Transverse colon (tissue), 4 donors: ENCODE results near the gene SGCG.

ENCODE experiments used
- POLR2AphosphoS5 ChIP-seq, 3 donors: sonication (generic); formaldehyde crosslinking; IDR thresholded peaks; one replicate each; pipeline ENCODE4 v1.6.1; 2016; ENCODE audit warnings: antibody characterized with exemption in 3 of 3
- TF ChIP-seq, protein P1 (sequence below), 5 experiments: fragments of 200-600 bp in 3 of 5; fragments of 450-650 bp in 2 of 5; sonication (generic) in 3 of 5; IDR thresholded peaks; 1 replicate in 2 of 5; 2 replicates in 3 of 5; pipeline ENCODE4 v1.5.1; 2016 to 2017; ENCODE audit warnings: antibody characterized with exemption in 5 of 5, inconsistent platforms in 3 of 5, mild to moderate bottlenecking in 2 of 5, moderate library complexity in 1 of 5

- TF ChIP-seq, protein P1, sequence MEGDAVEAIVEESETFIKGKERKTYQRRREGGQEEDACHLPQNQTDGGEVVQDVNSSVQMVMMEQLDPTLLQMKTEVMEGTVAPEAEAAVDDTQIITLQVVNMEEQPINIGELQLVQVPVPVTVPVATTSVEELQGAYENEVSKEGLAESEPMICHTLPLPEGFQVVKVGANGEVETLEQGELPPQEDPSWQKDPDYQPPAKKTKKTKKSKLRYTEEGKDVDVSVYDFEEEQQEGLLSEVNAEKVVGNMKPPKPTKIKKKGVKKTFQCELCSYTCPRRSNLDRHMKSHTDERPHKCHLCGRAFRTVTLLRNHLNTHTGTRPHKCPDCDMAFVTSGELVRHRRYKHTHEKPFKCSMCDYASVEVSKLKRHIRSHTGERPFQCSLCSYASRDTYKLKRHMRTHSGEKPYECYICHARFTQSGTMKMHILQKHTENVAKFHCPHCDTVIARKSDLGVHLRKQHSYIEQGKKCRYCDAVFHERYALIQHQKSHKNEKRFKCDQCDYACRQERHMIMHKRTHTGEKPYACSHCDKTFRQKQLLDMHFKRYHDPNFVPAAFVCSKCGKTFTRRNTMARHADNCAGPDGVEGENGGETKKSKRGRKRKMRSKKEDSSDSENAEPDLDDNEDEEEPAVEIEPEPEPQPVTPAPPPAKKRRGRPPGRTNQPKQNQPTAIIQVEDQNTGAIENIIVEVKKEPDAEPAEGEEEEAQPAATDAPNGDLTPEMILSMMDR (IDR thresholded peaks at IDR 0.05) = no peak
- no peak for TF ChIP-seq POLR2AphosphoS5 (IDR thresholded peaks at IDR 0.05)
Measured at GRCh38 chr13:23182142-23182541, 1.4 kb downstream of the SGCG start.
